Head of caudate nucleus (tissue), 42 donors: ENCODE data around the gene CAPZB.

Experiments used
- DNase-seq, 42 donors: peaks; one replicate each; pipeline versions ENCODE4 v3.0.0 to v3.0.0-alpha.2; 2020 to 2021; ENCODE audit warnings: mixed read lengths in 7 of 42
- intact Hi-C: fragments of 100-400 bp; cut with DNase I; formaldehyde crosslinking; loops from one replicate; pipeline ENCODE4 v1.15.0; 2022

CAPZB gene

DNA sequence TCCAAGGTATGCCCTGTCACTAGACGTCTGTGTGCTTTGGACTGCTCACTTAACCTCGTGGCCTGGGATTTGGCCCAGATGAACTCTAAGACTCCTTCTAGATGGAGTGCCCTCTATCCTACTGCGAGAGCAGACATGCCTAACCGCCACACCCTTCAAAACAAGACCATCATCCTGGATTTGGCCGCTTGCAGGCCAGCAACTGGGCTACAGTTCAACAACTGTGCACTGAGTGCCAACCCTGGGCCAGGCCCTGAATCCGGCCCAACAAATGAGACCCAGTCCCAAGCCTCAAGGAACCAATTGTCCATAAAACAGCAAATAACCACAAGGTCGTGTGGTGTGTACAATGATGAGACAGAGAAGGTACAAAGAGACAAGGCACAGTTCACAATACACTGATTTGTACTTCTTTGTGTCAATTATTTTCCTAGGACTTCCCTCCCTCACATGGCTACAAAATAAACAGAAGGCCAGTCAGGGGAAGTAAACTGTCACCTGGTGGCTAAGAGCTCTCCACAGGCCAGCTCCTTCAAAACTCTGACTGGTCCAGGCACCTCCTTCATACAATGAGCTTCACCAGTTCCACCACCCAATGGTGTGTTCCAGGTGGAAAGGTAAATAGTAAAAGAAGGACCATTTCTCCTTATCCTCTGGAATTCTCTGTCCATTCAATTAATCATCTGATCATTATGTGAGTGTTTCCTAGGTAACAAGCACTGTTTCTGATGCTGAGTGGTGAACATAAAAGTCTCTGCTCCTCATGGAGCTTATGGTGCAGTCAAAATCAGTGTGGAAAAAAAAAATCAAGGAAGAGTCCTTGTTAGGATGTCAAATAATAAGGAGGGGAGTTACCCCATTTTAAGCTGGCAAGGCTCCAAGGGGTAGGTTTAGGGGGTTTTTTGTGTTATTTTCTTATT lies 60.4 kb downstream of the CAPZB start:
- DNase-seq: peak in 32 of 42 donors; percentile 17 to 80 (median 54)
- intact Hi-C loops: no loop called here

DNA sequence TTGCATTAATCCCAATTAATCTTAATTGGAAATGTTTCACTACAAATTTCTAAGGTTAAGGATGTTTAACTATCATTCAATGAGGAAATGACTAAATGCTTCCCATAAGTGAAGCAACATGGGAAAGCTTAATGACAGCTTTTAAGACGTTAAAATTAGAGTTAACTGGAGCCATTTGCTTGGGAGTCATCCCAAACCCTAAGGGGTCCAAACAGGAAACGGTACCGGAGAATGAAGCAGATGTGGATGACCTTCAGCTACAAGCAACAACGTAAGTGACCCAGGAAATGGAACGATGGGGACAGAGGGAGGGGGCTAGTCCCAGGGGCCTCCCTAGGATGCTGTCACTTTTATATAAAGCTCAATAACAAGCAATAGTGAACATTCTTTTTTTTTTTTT lies 62.2 kb downstream of the CAPZB start:
- DNase-seq: no peak
- intact Hi-C loops: no loop called here

DNA sequence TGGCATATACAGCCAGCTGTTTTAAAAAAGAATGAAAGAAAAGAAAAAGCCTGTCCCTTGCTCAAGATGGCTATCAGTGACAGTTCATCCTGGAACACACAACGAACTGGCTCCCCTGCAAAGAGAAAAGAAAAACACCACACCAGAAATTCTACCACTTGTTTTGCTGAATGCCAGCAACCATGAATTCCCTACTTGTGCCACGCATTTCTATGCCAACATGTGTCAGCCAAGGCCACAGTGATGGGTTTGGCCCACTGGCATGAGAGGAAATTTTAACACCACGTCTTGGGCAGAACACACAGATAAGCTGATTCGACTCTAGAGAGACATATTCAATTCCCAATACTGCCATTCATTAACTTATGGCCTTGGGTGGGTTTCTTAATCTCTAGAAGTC lies 64.0 kb downstream of the CAPZB start:
- intact Hi-C loops: no loop called here
- no peak for DNase-seq

DNA sequence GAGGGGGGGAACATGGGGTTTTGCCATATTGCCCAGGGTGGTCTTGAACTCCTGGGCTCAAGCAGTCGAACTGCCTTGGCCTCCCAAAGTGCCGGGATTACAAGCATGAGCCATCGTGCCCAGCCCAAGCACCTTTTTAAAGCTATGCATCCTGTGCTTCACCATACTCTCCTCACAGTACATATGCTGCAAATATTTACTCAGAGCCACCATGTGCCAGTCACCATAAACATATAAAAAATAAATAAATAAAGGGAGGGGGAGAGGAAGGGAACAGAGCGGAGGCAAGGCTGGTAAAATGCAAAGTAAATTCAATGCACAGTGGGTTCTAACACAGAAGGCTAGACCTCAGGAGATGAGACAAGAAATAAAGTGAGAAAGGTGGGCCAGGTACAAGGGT lies 64.7 kb downstream of the CAPZB start:
- intact Hi-C loops: no loop called here
- DNase-seq: no peak

DNA sequence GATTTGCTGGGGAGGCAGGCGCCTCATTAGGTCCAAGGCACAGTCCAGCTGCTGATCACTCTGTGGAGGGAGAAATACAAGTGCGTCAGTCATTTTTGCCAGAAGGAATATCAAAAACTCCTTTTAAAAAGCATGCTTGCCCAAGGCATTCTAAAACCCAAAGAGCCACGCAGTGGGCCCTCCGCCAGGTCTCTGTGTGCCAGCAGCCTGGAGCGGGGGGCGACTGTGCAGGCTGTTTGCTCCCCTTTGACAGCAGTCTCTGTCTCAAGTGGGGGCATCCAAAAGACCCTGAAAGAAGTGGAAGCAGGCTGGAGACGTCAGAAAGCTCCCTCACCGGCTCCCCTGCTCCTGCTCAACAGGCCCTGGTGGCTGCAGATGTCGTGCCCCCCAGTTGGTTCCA lies 65.6 kb downstream of the CAPZB start:
- DNase-seq: no peak
- intact Hi-C loops: no loop called here

DNA sequence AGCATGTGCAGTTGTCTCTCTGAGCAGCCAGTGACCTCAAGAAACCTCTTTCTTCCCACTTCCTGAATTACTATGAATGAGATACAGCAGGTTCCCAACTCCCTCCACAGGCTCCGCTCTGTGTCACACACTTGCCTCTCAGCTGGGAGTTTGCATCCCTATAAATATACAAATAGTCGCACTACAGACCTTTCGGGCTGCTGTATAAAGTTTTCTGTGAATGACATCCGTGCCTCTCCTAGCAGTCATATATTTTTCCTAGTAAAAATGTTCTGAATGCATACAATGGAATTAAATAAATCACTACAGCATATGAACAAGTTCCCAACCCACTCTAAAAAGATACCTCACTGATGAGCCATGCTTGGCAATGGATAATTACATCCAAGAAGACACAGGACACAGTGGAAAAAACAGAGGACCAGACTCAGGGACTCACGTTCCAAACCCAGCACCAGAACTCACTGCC lies 66.8 kb downstream of the CAPZB start:
- intact Hi-C loops: no loop called here
- DNase-seq: no peak

DNA sequence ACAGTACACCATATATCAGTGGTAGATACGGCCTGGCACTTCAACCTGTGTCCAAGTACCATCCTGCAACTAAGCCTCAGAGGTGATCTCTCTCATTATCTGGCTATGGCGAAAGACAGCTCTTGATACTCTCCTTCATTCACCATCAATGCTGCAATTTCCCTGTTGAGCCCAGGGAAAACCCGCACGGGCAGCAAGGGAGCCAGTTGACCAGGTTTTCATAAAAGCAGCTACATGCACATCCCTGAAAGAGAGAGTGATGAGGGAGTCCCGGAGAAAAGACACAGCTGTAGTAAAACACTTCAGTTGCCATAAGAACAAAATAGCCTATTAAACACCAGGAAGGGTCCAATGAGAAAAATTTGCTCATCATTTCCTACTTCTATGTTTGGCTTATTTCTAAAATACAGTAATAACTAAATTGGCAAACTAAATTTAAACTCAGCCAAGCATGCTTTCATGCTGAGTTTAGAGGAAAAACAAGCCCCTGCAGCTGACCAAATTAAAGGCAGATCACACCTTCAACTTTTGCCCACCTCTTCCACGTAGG lies 68.3 kb downstream of the CAPZB start:
- intact Hi-C loops: no loop called here

DNA sequence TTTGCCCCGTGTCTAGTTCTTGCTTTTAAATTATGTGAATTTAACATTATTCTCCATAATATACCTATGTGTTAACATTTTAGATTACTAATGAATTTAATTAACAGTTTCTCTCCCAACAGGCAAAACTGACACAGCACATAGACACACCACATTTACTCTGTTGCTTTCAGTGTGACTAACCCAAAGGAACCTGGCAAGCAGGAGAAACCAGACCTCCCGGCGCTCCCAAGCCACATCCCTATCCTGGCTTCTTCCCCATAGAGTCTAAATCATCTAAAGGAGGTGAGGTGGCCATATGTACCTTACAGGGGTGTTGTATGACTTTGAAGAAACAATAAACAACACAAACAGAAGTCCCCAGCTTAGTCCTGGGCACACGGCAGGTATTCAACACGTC lies 69.2 kb downstream of the CAPZB start:
- intact Hi-C loops: no loop called here

More for the DNA sequence above, 68.3 kb downstream of the CAPZB start:
- DNase-seq: no peak

DNA sequence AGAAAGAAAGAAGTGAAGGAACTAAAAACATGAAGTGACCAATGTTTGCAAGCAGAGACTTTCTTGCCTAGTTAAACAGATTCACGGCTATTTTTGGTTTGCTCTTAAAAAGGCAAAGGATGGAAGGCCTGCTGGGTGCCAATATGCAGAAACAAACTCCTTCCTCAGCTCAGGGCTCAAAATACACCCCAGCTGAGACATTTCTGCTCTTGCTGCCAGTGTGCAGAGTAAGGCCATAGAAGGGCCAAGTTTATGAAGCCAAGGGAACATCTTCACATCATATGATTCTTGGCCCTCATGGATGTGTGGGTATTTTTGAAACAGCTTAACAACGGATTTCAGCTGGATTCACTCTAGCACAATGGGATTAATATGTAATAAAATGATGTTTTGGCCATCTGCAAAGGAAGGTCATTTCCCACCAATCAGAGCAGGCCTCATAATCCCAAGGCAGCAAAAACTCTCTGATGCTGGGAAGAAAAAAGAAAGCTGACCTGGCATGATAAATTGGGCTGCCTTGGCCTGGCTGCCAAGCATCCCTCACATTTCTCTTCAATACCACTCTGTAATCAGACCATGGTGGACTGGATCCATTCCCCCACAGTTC lies 70.7 kb downstream of the CAPZB start:
- intact Hi-C loops: no loop called here
- peak in 6 of 42 donors; percentile 17 to 59 (median 44) for DNase-seq

More for the DNA sequence above, 69.2 kb downstream of the CAPZB start:
- no peak for DNase-seq

DNA sequence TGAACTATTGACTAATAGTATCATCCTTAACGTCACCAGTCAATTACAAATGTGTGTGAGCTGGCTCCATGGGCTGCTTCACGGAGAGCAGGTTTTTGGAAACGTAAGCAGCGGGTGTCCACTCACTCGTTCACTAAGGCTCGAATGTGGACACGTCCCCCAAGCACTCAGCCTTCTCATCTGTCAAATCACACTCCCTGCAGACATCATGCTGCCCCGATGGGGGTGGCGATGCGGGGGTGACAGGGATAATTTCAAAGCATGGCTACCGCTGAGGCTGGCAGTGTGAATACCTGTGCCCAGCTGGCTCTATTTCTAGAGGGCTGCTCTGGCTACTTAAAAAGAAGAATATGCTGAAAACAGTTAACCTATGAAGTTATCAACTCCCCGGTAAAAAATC lies 71.3 kb downstream of the CAPZB start:
- DNase-seq: no peak
- intact Hi-C loops: no loop called here

DNA sequence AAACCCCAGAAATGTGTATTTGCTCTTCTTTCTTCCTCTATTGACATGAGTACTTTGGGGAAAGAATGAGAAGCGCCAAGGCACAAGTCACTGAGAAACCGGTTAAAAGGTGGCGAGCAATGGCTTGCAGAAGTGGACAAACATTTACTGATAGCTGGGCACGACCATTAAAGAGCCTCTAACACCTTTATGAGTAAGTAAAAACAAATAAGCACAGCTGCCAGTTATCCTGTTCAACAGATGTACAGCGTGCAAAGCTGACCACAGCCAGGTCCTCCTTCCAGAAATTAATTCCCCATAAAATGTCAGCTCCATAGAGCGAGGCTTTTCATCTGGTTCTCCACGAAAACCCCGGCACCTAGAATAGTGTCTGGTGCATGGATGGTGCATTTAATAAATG lies 72.7 kb downstream of the CAPZB start:
- DNase-seq: no peak
- intact Hi-C loops: no loop called here

DNA sequence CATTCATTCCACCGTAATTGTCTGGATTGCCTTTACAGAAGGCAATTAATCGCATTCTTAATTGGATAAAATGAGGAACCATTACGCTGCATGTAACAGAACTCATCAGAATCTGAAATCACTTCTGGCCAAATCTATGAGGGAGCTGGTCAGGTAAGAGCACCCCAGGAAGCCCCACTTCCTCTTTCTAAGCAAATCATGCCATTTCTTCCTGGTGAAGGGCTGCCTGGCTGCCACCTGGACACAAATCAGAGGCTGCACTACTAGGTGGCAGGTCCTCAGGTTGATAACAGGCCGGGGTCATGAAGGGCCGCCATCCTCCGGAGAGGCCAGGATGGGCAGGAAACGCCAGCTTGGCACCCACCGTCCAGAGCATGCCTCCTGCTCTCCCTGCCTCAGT lies 73.7 kb downstream of the CAPZB start:
- DNase-seq: no peak
- intact Hi-C loops: no loop called here

DNA sequence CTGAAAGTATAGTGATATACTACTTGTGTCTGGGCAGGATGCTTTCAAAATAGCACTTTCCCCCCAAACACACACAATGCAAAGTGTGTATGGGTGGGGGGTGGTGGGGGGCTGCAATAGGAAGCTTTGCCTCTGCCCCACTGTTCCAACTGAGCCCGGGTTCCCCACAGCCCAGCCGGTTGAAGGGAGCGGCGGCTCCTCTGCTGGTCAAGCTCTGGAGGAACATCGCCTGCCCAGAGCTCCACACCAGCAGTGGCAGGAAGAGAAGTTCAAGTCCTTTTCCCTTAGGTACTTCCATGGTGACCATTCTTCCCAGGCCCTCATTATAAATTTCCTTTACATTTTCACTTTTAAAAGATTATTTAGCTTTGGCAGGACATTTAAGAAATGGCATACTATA lies 74.9 kb downstream of the CAPZB start:
- no peak for DNase-seq
- intact Hi-C loops: no loop called here

DNA sequence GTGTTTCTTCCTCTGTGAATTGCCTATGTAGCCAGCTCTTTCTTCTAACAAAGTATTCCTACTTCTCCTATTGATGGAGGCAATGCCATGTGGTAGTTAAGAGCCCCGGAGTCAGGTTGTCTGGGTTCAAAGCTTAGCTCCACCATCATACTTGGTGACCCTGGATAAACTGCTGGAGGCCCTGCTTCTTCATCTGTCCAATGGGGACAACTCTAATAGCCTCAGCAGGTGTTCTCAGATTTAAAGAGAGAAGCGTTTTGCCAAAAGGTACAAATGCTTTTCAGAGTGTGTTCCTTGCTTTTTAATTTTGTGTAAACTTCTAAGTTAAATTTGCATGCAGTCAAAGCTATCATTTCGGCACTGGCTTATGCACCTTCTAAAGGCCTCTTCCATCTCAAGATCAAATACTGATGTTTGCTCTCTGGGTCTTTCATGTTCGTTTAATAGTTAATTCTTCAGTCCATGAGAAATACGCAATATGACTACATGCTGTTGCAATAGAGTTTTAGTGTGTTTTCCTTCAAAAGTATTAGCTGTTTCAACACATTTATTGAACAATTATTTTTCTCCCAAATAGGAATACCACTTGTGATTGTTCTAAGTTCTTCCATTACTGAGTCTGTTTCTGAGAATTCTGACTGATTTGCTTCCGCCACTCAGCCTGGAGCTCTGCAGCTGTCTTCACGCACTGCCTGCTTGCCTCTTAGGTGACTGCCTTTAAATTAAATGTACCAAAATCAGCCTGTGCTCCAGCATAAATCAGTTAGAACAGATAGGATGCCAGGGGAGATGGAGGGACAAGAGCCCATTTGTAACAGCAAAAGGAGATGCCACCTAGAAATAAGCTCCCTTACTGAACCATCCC lies 75.6 kb downstream of the CAPZB start:
- no peak for DNase-seq
- intact Hi-C loops: no loop called here

DNA sequence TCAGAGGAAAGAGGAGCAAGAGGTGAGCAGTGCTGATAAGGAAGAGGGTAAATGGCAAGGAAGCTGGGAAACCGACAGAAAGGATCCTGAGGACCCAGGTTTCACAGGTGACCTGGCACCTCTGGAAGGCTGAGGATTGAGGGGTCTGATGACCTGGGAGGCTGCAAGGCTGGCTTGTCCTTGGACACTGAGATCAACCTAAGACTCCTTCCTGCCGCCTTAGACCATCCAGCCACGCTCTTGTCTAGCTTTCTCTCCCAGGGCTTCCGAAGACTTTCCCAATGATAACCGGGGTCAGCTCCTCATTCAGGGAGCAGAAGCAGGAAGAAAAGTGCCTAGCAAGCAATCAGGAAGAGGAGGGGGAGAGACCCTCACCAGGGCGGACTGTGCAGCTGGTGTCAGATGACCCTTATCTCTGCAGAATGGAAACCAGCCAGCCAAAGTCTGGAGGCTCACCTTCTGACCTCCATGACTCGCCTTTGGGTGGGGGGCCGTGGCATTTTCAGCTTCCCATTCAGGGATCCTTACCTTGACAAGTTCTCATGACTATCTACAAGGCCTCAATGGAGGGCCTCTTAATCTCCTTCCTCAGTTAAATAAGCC lies 77.7 kb downstream of the CAPZB start:
- no peak for DNase-seq
- intact Hi-C loops: no loop called here

DNA sequence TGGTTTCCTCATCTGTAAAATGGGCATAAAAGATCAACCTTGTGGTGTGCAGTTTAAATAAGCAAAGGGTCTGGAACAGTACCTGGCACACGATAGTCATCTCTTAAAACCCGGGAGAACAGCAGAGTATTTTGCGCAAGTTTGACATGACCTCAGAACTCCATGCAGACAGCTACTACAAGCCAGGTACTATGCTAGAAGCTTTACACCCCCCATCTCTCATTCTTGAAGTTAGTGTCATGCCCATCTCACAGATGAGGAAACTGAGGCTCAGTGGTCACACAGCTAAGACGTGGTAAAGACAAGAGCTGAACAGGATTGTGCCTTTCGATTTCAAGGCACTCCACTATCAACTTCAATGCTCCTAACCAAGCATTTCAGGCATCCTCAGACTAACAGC lies 78.7 kb downstream of the CAPZB start:
- intact Hi-C loops: no loop called here
- DNase-seq: no peak

DNA sequence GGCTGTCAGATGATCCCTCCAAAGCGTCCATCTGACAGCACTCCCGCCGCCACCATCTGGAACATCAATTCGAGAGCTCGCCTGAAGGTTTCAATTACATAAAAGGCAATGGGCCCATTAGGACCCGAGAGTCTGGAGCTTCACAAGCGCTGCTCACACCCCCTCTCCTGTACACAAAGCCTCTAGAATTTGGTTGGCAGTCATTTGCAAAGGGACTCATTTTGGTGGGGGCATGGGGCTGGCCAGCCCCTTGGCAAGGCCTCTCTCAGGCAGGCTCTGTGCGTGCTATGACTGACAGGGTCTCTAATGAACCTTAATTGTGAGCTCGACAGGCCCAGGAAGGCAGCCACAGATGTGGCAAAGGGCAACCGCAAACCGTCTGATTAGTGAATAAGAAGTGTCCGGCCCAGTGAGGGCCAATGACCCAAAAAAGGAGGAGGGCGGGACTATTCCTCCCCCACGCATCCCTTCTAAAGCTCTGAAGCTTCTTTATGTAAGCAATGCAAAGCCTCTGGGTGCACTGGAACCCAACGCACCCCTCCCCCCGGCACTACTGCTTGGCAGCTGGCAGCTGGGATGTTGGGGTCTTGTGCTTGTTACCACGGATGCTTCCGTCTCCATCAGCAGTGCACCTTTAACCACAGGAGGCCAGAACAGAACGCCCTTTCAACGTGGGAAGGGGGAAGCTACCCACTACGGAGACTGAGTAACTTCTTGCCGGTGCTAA lies 79.4 kb downstream of the CAPZB start:
- peak in 21 of 42 donors; percentile 16 to 72 (median 43) for DNase-seq
- intact Hi-C loops: no loop called here

DNA sequence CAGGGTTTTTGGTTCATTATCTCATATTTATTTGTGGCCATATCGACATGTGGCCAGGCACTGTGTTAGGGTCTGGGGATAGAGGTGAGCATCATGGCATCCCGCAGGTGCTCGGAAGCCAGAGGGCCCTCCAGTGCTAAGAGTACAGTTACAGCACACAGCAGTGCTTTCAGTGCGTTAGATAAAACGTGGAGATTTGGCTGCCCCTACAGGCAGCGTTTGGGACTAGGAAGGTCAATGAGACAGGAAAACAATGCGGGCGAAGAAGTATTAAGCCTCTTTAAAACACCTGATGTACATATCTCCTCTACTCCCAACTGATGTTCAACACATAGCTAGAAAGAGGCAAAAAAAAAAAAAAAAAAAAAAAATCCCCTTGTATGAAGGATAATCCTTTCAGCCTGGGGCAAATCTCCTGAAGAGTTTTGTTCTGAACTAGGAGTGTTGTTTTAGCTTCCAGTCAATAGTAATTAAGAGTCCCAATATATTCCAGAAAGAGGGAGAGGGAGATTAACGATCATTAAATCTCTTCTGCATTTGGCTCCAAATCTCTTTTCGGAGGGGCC lies 80.1 kb downstream of the CAPZB start:
- peak in 2 of 42 donors; percentile 24 to 52 for DNase-seq
- intact Hi-C loops: no loop called here
